Epithelial cell of umbilical artery (primary cell): ENCODE measurements around the gene KRT1. TPM values are rescaled to one million over a fixed set of nuclear protein-coding genes. Genes with fewer than 3 reads are reported as not detected.

Experiments used
- total RNA-seq: library from RNA; depleted of rRNA; stranded (reverse); fragments of >200 nt; gene quantifications from 2 replicates; pipeline ENCODE4 v1.2.3, GENCODE V29; 2014

Gene KRT1
- total RNA-seq, result not detected in 2 replicates

DNA sequence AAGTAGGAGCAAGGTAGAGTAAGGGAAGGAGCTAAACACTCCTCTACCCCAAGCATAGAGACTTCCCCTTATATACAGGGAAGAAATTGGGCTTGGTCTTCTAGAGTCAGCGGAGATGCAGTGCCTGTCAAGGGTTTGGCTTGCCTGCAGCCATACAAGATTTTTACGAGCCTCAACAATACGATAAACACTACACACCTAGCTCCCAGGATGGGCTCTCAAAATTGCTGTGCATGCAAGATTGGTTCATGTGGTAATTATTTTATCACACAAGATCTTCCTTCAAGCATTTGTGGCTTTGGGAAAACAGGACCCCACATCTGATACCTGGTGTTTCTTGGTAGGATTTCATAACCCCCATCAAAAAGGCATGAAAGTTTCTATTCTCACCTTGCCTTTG is at the start of gene KRT1:
Gene KRT1 (minus strand): TSS at position 45 of the 400 bp plus-strand sequence. CDS start 59 bp downstream, outside the sequence.

DNA sequence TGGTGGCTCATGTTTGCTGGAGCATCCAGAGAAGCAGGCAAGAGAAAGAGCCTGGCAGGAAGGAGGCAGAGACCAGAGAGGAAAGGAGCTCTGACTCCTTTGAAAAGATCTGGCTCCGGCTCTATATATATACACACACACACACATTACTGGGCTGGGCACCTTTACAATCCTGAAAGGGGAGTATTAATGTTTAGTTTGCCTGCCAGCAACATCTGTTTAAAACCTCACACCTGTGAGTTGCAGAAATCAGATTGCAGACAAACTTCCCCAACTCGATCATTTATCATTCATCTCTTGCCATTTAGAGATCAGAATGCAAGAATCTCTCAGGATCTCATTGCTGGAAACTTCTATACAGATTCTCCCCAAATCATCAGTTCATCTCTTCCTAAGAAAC is 23.2 kb upstream of the KRT1 start, which contains the start of gene KRT77:
Gene KRT77 (minus strand): TSS at position 101 of the 400 bp plus-strand sequence. CDS start 90 bp downstream, at position 11.

DNA sequence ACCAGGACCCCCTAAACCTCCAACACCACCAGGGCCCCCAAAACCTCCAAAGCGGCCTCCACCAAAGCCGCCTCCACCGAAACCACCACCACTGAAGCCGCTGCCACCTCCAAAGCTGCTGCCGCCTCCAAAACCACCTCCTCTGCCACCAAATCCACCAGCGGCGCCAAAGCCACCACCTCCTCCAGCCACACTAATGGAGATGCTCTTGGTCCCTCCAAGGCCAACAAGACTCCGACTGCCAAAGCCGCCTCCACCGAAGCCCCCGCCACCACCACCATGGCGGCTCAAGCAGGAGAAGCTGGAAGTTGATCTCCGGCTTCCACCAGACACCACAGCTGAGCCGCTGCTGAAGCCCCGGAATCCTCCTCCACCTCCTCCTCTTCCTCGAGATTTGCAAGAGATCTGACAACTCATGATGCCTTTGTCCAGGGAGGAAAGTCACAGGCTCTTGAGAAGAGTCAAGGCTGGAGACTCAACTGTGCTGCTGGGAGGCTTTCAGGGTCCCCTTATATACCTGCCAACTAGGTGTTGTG is 28.4 kb downstream of the KRT1 start, which contains the start of gene KRT2:
Gene KRT2 (minus strand): TSS at position 486 of the 536 bp plus-strand sequence. CDS start 69 bp downstream, at position 417.

Other genes starting within 250 kb of the KRT1 start
- gene KRT75, start 246.0 kb downstream of the KRT1 start, total RNA-seq, result under 0.01 and 2.6 TPM in 2 replicates
- not detected in 2 replicates for gene KRT6B, start 228.3 kb downstream of the KRT1 start, total RNA-seq
- gene KRT6C, start 206.6 kb downstream of the KRT1 start, total RNA-seq, result not detected in 2 replicates
- gene KRT6A, start 187.2 kb downstream of the KRT1 start, total RNA-seq, result 0.30 TPM in 1 of 2 replicates, not detected in the other
- under 0.01 and 0.91 TPM in 2 replicates for gene KRT5, start 160.0 kb downstream of the KRT1 start, total RNA-seq
- not detected in 2 replicates for gene KRT71, start 127.3 kb downstream of the KRT1 start, total RNA-seq
- not detected in 2 replicates for gene KRT74, start 106.6 kb downstream of the KRT1 start, total RNA-seq
- gene KRT72, start 78.9 kb downstream of the KRT1 start, total RNA-seq, result not detected in 2 replicates
- not detected in 2 replicates for gene KRT73, start 61.8 kb downstream of the KRT1 start, total RNA-seq
- gene KRT2, start 28.2 kb downstream of the KRT1 start, total RNA-seq, result not detected in 2 replicates
- not detected in 2 replicates for gene KRT77, start 23.1 kb upstream of the KRT1 start, total RNA-seq
- not detected in 2 replicates for gene KRT76, start 96.9 kb upstream of the KRT1 start, total RNA-seq
- not detected in 2 replicates for gene KRT3, start 115.7 kb upstream of the KRT1 start, total RNA-seq
- gene KRT4, start 133.7 kb upstream of the KRT1 start, total RNA-seq, result not detected in 2 replicates
- under 0.01 TPM in 1 of 2 replicates, not detected in the other for gene KRT79, start 153.9 kb upstream of the KRT1 start, total RNA-seq
- gene KRT78, start 168.6 kb upstream of the KRT1 start, total RNA-seq, result not detected in 2 replicates
- gene KRT8, start 224.7 kb upstream of the KRT1 start, total RNA-seq, result 7.5 and 10.6 TPM in 2 replicates